Measurements from ENCODE around the gene TBX1.

- no peak for TF ChIP-seq YY1 (IDR thresholded peaks at IDR 0.05; ENCODE audit: low read depth, low read length)
- no peak for TF ChIP-seq KDM1A (IDR thresholded peaks at IDR 0.05; ENCODE audit: borderline replicate concordance)
- TF ChIP-seq HDGF (IDR thresholded peaks at IDR 0.05): no peak
- TF ChIP-seq POLR2A (IDR thresholded peaks at IDR 0.05; ENCODE audit: low read depth, low read length): no peak
- no peak for TF ChIP-seq RAD21 (IDR thresholded peaks at IDR 0.05; ENCODE audit: insufficient read depth, low read depth, low read length)
- TF ChIP-seq CTCF (IDR thresholded peaks at IDR 0.05 in 2 of 3, conservative IDR thresholded peaks at IDR 0.05 in 1 of 3; ENCODE audit: control insufficient read depth in 2 of 3, extremely low read depth in 1 of 3, insufficient read depth in 1 of 3, low read depth in 3 of 3, low read length in 3 of 3): no peak
- no peak for TF ChIP-seq EZH2 (IDR thresholded peaks at IDR 0.05; ENCODE audit: borderline replicate concordance, control insufficient read depth, low read depth, low read length)
These were observed 18.4 kb downstream of the TBX1 start for GRCh38 chr22:19779011-19779421.
